Body of pancreas (tissue), 4 donors: ENCODE measurements around the gene DST. TPM values are rescaled to one million over a fixed set of nuclear protein-coding genes. Genes with fewer than 3 reads are reported as not detected.

Source experiments
- ATAC-seq: fragments of 150-250 bp; one replicate; pipeline ENCODE4 v1.9.1; 2016
- DNase-seq, 4 donors: peaks; one replicate each; pipeline ENCODE4 v3.0.0-alpha.2; 2019
- H3K27ac ChIP-seq, 4 donors: fragments of 200-600 bp; sonication (generic); 1 replicate in 3 of 4; 2 replicates in 1 of 4; pipeline versions ENCODE4 v1.5.1 to v1.6.1; 2016 to 2019; ENCODE audit warnings: mild to moderate bottlenecking in 1 of 4, mixed read lengths in 1 of 4, moderate library complexity in 1 of 4
- H3K27me3 ChIP-seq, 2 donors: fragments of 200-600 bp; sonication (generic); one replicate each; pipeline ENCODE4 v1.6.0; 2016; ENCODE audit warnings: mild to moderate bottlenecking in 1 of 2
- H3K36me3 ChIP-seq, 2 donors: fragments of 200-600 bp; sonication (generic); replicated peaks in 1 of 2; 2 replicates each; pipeline ENCODE4 v1.5.1; 2016; ENCODE audit warnings: low read depth in 2 of 2; ENCODE audit not compliant: insufficient read depth in 1 of 2
- H3K4me1 ChIP-seq: fragments of 200-600 bp; sonication (generic); one replicate; pipeline ENCODE4 v1.6.0; 2016
- H3K4me3 ChIP-seq, 2 donors: fragments of 200-600 bp; sonication (generic); 1 replicate in 1 of 2; 2 replicates in 1 of 2; pipeline ENCODE4 v1.5.1; 2016 to 2019
- H3K9me3 ChIP-seq, 3 donors: fragments of 200-600 bp; sonication (generic); 1 replicate in 2 of 3; 2 replicates in 1 of 3; pipeline ENCODE4 v1.5.1; 2016
- POLR2A ChIP-seq, 3 donors: fragments of 450-650 bp; IDR thresholded peaks; one replicate each; pipeline ENCODE4 v1.6.1; 2016; ENCODE audit warnings: antibody characterized with exemption in 3 of 3, mild to moderate bottlenecking in 2 of 3
- WGBS, 2 donors: methylation state at CpG; one replicate each; pipeline ENCODE4 v1.1.5; 2017; 5-methylcytosine and 5-hydroxymethylcytosine counted together
- intact Hi-C: fragments of 100-400 bp; cut with DNase I; formaldehyde crosslinking; loops from one replicate; pipeline ENCODE4 v1.15.1; 2023
- total RNA-seq, 2 donors: library from RNA; depleted of rRNA; stranded (reverse); fragments of >200 nt; gene quantifications; one replicate each; pipeline ENCODE4 v1.1.0, GENCODE V29; 2016
- TF ChIP-seq, protein P1 (sequence below), 7 experiments: fragments of 450-650 bp in 4 of 7; fragments of 200-600 bp in 3 of 7; sonication (generic) in 3 of 7; IDR thresholded peaks; one replicate each; pipeline ENCODE4 v1.5.1; 2016 to 2019; ENCODE audit warnings: antibody characterized with exemption in 7 of 7

Gene DST
- total RNA-seq, 2 donors from 2014 or later = 105 to 117 TPM

DNA sequence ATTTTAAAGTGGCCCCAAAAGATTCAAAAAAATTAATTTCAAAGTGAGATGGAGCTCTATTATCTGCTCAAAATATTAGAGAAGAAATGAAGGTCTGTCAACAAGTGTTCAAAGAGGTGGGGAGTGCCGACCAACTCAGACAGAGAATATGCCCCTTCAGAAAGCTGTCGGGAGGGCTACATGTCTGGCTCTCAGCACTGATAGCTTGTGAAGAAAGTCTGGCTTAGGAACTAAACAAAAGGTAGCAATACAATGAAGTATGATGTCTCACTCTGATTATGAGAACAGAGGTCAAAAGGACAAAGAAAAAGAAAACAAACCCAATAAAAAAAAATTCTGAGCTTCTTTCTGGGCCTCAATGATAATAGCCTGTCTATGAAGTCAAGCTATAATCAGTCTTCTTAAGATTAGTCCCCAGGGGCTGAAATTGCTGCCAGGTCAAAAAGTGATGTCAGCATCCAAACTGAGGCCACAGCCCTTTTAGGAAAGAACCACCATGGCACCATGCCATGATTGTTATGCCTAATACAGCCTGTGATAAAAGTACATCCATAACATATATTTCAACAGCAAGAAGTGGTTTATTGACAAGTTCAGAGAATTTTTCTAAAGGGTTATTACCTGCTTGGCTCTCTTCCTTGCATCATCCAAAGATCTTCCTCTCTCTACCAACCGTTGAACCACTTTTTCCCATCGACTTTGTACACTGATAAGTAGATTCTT lies 150.9 kb downstream of the DST start:
- intact Hi-C loops = no loop called here
- peaks cover 0 to 13% of the 10 kb centered on the region in 2 donors for H3K36me3 ChIP-seq
- peak in 2 of 4 donors; percentile 16 to 20 for DNase-seq
- no peaks in the 10 kb centered on the region for H3K9me3 ChIP-seq
- H3K4me3 ChIP-seq = no peak overlapping the region
- 74 to 82% methylated on average over 4 of the region's 4 CpGs for WGBS, 2 donors
- no peak overlapping the region for H3K27ac ChIP-seq
- TF ChIP-seq, protein P1, sequence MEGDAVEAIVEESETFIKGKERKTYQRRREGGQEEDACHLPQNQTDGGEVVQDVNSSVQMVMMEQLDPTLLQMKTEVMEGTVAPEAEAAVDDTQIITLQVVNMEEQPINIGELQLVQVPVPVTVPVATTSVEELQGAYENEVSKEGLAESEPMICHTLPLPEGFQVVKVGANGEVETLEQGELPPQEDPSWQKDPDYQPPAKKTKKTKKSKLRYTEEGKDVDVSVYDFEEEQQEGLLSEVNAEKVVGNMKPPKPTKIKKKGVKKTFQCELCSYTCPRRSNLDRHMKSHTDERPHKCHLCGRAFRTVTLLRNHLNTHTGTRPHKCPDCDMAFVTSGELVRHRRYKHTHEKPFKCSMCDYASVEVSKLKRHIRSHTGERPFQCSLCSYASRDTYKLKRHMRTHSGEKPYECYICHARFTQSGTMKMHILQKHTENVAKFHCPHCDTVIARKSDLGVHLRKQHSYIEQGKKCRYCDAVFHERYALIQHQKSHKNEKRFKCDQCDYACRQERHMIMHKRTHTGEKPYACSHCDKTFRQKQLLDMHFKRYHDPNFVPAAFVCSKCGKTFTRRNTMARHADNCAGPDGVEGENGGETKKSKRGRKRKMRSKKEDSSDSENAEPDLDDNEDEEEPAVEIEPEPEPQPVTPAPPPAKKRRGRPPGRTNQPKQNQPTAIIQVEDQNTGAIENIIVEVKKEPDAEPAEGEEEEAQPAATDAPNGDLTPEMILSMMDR (IDR thresholded peaks at IDR 0.05) = no peak
- no peak for TF ChIP-seq POLR2A (IDR thresholded peaks at IDR 0.05)
- H3K27me3 ChIP-seq = no peaks in the 10 kb centered on the region
- ATAC-seq = no peak
- no peaks in the 10 kb centered on the region for H3K4me1 ChIP-seq

DNA sequence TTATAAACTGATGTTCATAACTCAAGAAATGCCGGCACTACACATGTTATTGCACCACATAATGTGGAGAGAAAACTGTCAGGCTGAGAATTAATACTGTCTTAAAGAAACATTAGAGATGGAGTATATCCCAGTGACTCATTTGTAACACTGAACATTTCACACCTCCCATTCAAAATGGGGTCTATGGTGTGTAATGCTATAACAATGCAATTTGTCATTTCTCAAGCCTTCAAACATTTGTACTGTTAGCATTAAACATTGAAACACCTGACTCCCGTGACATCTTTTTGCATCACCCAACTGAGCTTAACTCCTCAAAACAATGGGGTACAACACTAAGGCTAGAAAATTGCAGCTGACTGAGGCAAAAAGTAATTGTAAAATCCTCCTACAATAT lies 151.7 kb downstream of the DST start:
- no peaks in the 10 kb centered on the region for H3K4me1 ChIP-seq
- H3K27ac ChIP-seq = no peak overlapping the region
- ATAC-seq = no peak
- DNase-seq = no peak
- H3K9me3 ChIP-seq = no peaks in the 10 kb centered on the region
- H3K4me3 ChIP-seq = no peak overlapping the region
- TF ChIP-seq, protein P1 (IDR thresholded peaks at IDR 0.05) = no peak
- TF ChIP-seq POLR2A (IDR thresholded peaks at IDR 0.05) = no peak
- no peaks in the 10 kb centered on the region for H3K27me3 ChIP-seq
- peaks cover 0 to 14% of the 10 kb centered on the region in 2 donors for H3K36me3 ChIP-seq
- WGBS, 2 donors = 89 to 94% methylated on average over 2 of the region's 2 CpGs
- intact Hi-C loops = no loop called here

DNA sequence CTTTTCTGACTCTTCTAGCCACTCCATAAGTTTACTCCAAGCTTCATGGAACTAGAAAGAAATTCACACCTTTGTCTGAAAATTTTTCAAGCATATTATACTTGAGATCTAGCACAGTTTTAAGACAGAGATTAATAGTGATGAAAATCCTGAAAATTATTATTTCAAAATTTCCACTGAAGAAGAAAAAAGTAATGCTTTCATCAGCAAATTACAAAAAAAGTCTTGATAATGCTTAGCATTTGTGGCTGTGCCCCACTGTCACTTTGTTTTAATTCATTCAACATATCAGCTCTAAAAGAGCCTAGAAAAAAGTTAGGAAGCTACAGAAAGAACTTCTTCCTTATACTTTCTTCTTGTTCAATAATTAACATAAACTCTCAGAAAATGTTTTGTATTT lies 153.1 kb downstream of the DST start:
- H3K36me3 ChIP-seq = peaks cover 0 to 14% of the 10 kb centered on the region in 2 donors
- DNase-seq (no peak), ATAC-seq (no peak)
- no peaks in the 10 kb centered on the region for H3K9me3 ChIP-seq
- H3K27ac ChIP-seq = no peak overlapping the region
- H3K27me3 ChIP-seq = no peaks in the 10 kb centered on the region
- TF ChIP-seq, protein P1 (IDR thresholded peaks at IDR 0.05) = no peak
- no peak for TF ChIP-seq POLR2A (IDR thresholded peaks at IDR 0.05)
- no peak overlapping the region for H3K4me3 ChIP-seq
- intact Hi-C loops = no loop called here
- H3K4me1 ChIP-seq = no peaks in the 10 kb centered on the region

DNA sequence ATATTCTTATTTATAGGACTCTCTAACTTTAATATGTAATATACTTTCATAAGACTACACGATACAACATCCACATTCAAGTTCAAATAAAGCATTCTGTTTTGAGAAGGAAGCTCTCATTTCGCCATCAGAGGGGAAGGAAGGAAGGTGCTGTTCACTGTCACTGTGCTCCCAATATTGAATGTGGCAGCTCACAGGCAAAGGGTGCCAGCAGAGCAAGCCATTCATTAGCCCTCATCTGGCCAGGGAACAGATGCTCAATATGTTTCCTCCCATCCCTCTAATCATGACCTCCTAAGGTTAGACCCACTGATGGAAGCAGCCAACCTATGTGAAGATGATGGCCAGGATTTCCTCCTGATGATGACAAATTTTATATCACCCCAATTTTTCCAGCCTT lies 154.4 kb downstream of the DST start:
- intact Hi-C loops = no loop called here
- no peak overlapping the region for H3K4me3 ChIP-seq
- no peaks in the 10 kb centered on the region for H3K4me1 ChIP-seq
- ATAC-seq (no peak), DNase-seq (no peak)
- peaks cover 0 to 13% of the 10 kb centered on the region in 2 donors for H3K36me3 ChIP-seq
- H3K9me3 ChIP-seq = no peaks in the 10 kb centered on the region
- no peak for TF ChIP-seq POLR2A (IDR thresholded peaks at IDR 0.05)
- TF ChIP-seq, protein P1 (IDR thresholded peaks at IDR 0.05) = no peak
- H3K27ac ChIP-seq = no peak overlapping the region
- 81 to 82% methylated on average over 2 of the region's 2 CpGs for WGBS, 2 donors
- no peaks in the 10 kb centered on the region for H3K27me3 ChIP-seq

DNA sequence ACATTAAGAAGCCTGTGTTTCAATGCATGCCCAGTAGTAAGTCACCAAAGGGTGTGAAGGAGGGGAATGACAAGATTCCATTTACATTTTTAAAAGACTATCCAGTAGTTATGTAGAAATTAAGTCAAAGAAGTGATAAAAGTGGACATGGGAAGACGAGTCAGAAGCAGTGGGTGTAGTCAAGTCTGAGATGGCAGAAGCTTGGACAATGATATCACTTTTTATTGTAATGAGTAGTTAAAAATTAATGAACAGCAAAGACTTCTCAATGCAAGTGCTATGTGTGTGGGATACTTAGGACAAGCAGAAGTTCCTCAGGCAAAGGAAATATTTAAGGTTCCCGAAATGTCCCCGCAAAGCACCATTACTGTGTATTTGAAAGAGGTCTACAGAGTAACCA lies 156.0 kb downstream of the DST start:
- TF ChIP-seq POLR2A (IDR thresholded peaks at IDR 0.05) = no peak
- TF ChIP-seq, protein P1 (IDR thresholded peaks at IDR 0.05) = no peak
- intact Hi-C loops = no loop called here
- no peak for ATAC-seq

More for the DNA sequence above, 156.0 kb downstream of the DST start:
- no peaks in the 10 kb centered on the region for H3K9me3 ChIP-seq
- peaks cover 0 to 11% of the 10 kb centered on the region in 2 donors for H3K36me3 ChIP-seq
- H3K27me3 ChIP-seq = no peaks in the 10 kb centered on the region
- no peak for DNase-seq
- 85 to 98% methylated on average over 3 of the region's 3 CpGs for WGBS, 2 donors
- H3K4me1 ChIP-seq = no peaks in the 10 kb centered on the region
- no peak overlapping the region for H3K27ac ChIP-seq
- no peak overlapping the region for H3K4me3 ChIP-seq
